Germinal center (tissue), 1 donor: ENCODE measurements around the gene POGK.
A peak's percentile ranks its signal among the peaks of the same experiment; 100 is the strongest.
"Not testable (repeated sequence)": the region's sequence is repeated elsewhere in the genome, so short reads cannot be mapped to it uniquely, and the experiment has no call there.

Experiments
- DNase-seq: peaks from one replicate; pipeline ENCODE4 v3.0.0; 2012; ENCODE audit warnings: mixed read lengths, low spot score

The POGK gene

GRCh38 chr1:166855558-166855957 is 16.3 kb downstream of the POGK start:
- DNase-seq, result no peak

GRCh38 chr1:166857995-166858394 is 18.7 kb downstream of the POGK start:
- DNase-seq, result no peak

GRCh38 chr1:166858726-166859419 is 19.6 kb downstream of the POGK start:
- no peak for DNase-seq

GRCh38 chr1:166859597-166859996 is 20.3 kb downstream of the POGK start:
- peak; percentile 31 for DNase-seq

GRCh38 chr1:166865926-166866325 is 26.7 kb downstream of the POGK start:
- DNase-seq, result no peak

- DNase-seq, result no peak
Measured at GRCh38 chr1:166868639-166869038, 29.4 kb downstream of the POGK start.

- no peak for DNase-seq
Measured at GRCh38 chr1:166869318-166870099, 30.2 kb downstream of the POGK start.

- no peak for DNase-seq
Measured at GRCh38 chr1:166870584-166870983, 31.3 kb downstream of the POGK start.

- DNase-seq, result no peak
Measured at GRCh38 chr1:166874464-166874863, 35.2 kb downstream of the POGK start.

- DNase-seq, result no peak
Measured at GRCh38 chr1:166875302-166875733, 36.0 kb downstream of the POGK start.

- DNase-seq, result peak; percentile 94
Measured at GRCh38 chr1:166875734-166876539, 36.7 kb downstream of the POGK start, which contains the start of gene TADA1. TSS of gene TADA1 (minus strand) at chr1:166876264. CDS start at chr1:166876233, 31 bp downstream.

- no peak for DNase-seq
Measured at GRCh38 chr1:166876540-166876838, 37.2 kb downstream of the POGK start.

- DNase-seq, result not testable (repeated sequence)
Measured at GRCh38 chr1:166878173-166878917, 39.1 kb downstream of the POGK start.

- no peak for DNase-seq
Measured at GRCh38 chr1:166882893-166883292, 43.6 kb downstream of the POGK start.

GRCh38 chr1:166884040-166884642 is 44.9 kb downstream of the POGK start:
- DNase-seq, result peak; percentile 74

- no peak for DNase-seq
Measured at GRCh38 chr1:166884971-166885370, 45.7 kb downstream of the POGK start.

- no peak for DNase-seq
Measured at GRCh38 chr1:166888373-166889111, 49.3 kb downstream of the POGK start.

- no peak for DNase-seq
Measured at GRCh38 chr1:166889776-166890175, 50.5 kb downstream of the POGK start.

GRCh38 chr1:166895766-166896165 is 56.5 kb downstream of the POGK start:
- DNase-seq, result no peak

- no peak for DNase-seq
Measured at GRCh38 chr1:166899769-166900168, 60.5 kb downstream of the POGK start.

- no peak for DNase-seq
Measured at GRCh38 chr1:166900987-166901386, 61.7 kb downstream of the POGK start.
